ENCODE data around the gene TNFAIP8L2. TPM values are rescaled to one million over a fixed set of nuclear protein-coding genes. Genes with fewer than 3 reads are reported as not detected.

Gene TNFAIP8L2
- total RNA-seq, 1 experiment from 2014 or later, result not detected

DNA sequence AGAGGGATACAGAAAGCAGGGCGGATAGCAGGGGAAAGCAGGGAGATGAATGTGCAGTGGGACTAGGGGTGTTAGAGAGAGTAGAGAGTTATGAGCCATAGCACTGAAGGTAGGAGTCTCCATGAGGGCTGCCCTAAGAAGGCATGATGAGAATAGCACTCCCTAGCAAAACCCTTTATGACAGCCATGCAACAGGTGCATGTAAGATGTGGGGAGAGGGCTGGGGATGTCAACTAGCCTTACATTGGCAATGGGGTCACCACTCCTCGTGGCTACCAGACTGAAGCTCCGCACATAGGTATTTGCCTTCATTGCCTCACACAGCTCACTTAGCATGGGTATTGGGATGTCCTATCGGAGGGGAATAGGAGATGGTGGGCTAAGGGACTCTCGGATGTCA, 14.7 kb downstream of the TNFAIP8L2 start:
- ChIA-PET CTCF (interaction anchor here (0.7 kb wide), 1 partner anchor 46 kb away, joined by 3 read pairs; no protein-coding TSS in a partner anchor), POLR2A (no interaction called here)
- Histone ChIP-seq H3K36me3 (ENCODE audit: control insufficient read depth, insufficient read depth, low read length) (peaks cover 10% of the 10 kb centered on the region), H3K27ac (ENCODE audit: low read length) (no peak overlapping the region), H3K27me3 (ENCODE audit: control insufficient read depth, insufficient read depth, low read length) (no peaks in the 10 kb centered on the region), H3K4me1 (ENCODE audit: control insufficient read depth, insufficient read depth, low read length) (peaks cover 7% of the 10 kb centered on the region), H3K9me3 (ENCODE audit: control insufficient read depth, insufficient read depth, low read depth, low read length) (no peaks in the 10 kb centered on the region), H3K4me3 (ENCODE audit: low read depth in 2 of 2, low read length in 2 of 2) (no peak overlapping the region)
- ATAC-seq (no peak), DNase-seq (ENCODE audit: low read depth, low spot score) (no peak)
- in situ Hi-C loops (cut with HindIII; ENCODE audit: low pct_unique_long_range_greater_than_20kb, low sequenced_read_pairs) (no loop called here), intact Hi-C loops (cut with micrococcal nuclease; ENCODE audit: unreplicated experiment) (no loop called here)
- 0 out of 2 replicates have a peak, but pooled peaks have one; percentile 25 for TF ChIP-seq POLR2AphosphoS5 (IDR thresholded peaks at IDR 0.05; ENCODE audit: low read depth, low read length)
- TF ChIP-seq SIN3A (IDR thresholded peaks at IDR 0.05; ENCODE audit: borderline replicate concordance, insufficient read depth, low read depth, low read length), result no peak
- TF ChIP-seq, protein P1, sequence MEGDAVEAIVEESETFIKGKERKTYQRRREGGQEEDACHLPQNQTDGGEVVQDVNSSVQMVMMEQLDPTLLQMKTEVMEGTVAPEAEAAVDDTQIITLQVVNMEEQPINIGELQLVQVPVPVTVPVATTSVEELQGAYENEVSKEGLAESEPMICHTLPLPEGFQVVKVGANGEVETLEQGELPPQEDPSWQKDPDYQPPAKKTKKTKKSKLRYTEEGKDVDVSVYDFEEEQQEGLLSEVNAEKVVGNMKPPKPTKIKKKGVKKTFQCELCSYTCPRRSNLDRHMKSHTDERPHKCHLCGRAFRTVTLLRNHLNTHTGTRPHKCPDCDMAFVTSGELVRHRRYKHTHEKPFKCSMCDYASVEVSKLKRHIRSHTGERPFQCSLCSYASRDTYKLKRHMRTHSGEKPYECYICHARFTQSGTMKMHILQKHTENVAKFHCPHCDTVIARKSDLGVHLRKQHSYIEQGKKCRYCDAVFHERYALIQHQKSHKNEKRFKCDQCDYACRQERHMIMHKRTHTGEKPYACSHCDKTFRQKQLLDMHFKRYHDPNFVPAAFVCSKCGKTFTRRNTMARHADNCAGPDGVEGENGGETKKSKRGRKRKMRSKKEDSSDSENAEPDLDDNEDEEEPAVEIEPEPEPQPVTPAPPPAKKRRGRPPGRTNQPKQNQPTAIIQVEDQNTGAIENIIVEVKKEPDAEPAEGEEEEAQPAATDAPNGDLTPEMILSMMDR (IDR thresholded peaks at IDR 0.05), result no peak
- TF ChIP-seq, protein P2, sequence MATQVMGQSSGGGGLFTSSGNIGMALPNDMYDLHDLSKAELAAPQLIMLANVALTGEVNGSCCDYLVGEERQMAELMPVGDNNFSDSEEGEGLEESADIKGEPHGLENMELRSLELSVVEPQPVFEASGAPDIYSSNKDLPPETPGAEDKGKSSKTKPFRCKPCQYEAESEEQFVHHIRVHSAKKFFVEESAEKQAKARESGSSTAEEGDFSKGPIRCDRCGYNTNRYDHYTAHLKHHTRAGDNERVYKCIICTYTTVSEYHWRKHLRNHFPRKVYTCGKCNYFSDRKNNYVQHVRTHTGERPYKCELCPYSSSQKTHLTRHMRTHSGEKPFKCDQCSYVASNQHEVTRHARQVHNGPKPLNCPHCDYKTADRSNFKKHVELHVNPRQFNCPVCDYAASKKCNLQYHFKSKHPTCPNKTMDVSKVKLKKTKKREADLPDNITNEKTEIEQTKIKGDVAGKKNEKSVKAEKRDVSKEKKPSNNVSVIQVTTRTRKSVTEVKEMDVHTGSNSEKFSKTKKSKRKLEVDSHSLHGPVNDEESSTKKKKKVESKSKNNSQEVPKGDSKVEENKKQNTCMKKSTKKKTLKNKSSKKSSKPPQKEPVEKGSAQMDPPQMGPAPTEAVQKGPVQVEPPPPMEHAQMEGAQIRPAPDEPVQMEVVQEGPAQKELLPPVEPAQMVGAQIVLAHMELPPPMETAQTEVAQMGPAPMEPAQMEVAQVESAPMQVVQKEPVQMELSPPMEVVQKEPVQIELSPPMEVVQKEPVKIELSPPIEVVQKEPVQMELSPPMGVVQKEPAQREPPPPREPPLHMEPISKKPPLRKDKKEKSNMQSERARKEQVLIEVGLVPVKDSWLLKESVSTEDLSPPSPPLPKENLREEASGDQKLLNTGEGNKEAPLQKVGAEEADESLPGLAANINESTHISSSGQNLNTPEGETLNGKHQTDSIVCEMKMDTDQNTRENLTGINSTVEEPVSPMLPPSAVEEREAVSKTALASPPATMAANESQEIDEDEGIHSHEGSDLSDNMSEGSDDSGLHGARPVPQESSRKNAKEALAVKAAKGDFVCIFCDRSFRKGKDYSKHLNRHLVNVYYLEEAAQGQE (IDR thresholded peaks at IDR 0.05; ENCODE audit: insufficient read depth in 1 of 2, low read depth in 2 of 2, low read length in 1 of 2), result no peak
- no peak for TF ChIP-seq TCF7L2 (IDR thresholded peaks at IDR 0.05; ENCODE audit: low read depth, low read length)
- no TSS peak for BruUV-seq (replicated peaks)

DNA sequence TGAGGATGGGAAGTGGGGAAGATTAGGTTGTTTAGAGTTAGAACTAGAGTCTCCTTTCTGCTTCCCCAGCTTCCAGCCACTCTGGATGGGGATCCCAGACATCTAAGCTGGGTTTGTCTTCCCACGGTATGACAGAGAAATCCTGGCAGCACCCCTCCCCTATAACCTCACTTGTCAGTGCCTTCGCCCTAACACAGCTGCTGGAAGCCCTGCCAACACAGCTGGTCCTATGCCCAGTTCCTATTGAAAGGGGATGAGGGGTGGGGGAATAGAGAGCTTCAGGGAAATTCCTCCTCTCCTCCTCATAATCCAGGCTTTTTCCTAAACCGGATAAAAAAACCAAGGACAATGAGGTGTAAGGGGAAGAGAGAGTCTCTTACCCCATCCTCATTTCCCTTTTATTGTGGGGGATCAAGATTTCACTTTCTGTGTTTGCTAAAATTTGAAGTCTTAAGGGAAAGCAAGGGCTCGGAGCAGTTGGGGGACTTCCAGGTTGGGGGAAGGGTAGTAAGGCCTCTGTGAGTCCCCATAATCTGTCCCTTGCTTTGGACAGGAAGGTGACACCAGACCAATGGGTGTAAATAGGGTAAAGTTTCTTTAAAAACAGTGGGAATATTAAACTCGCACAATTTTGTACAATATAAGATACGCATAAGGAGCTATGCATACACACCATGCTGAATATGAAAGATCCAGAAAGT, 18.7 kb downstream of the TNFAIP8L2 start:
- H3K4me1 ChIP-seq (ENCODE audit: control insufficient read depth, insufficient read depth, low read length), result no peaks in the 10 kb centered on the region
- BruUV-seq (replicated peaks), result no TSS peak
- H3K9me3 ChIP-seq (ENCODE audit: control insufficient read depth, insufficient read depth, low read depth, low read length), result no peaks in the 10 kb centered on the region
- in situ Hi-C loops (cut with HindIII; ENCODE audit: low pct_unique_long_range_greater_than_20kb, low sequenced_read_pairs) (no loop called here), intact Hi-C loops (cut with micrococcal nuclease; ENCODE audit: unreplicated experiment) (no loop called here)
- POLR2A ChIA-PET, result no interaction called here
- H3K4me3 ChIP-seq (ENCODE audit: low read depth in 2 of 2, low read length in 2 of 2), result no peak overlapping the region
- TF ChIP-seq, protein P1 (IDR thresholded peaks at IDR 0.05), result no peak
- no peak for TF ChIP-seq POLR2AphosphoS5 (IDR thresholded peaks at IDR 0.05; ENCODE audit: low read depth, low read length)
- no peak for TF ChIP-seq TCF7L2 (IDR thresholded peaks at IDR 0.05; ENCODE audit: low read depth, low read length)
- no peak for TF ChIP-seq SIN3A (IDR thresholded peaks at IDR 0.05; ENCODE audit: borderline replicate concordance, insufficient read depth, low read depth, low read length)
- TF ChIP-seq, protein P2 (IDR thresholded peaks at IDR 0.05; ENCODE audit: insufficient read depth in 1 of 2, low read depth in 2 of 2, low read length in 1 of 2), result no peak
- H3K27ac ChIP-seq (ENCODE audit: low read length), result no peak overlapping the region
- ATAC-seq (no peak), DNase-seq (ENCODE audit: low read depth, low spot score) (no peak)
- H3K27me3 ChIP-seq (ENCODE audit: control insufficient read depth, insufficient read depth, low read length), result no peaks in the 10 kb centered on the region
- 0 out of 2 replicates have a peak, but pooled peaks cover 3% of the 10 kb centered on the region for H3K36me3 ChIP-seq (ENCODE audit: control insufficient read depth, insufficient read depth, low read length)
- CTCF ChIA-PET, result no interaction called here
